Transverse colon (tissue), 4 donors: ENCODE results near the gene SCAMP3. TPM values are rescaled to one million over a fixed set of nuclear protein-coding genes. Genes with fewer than 3 reads are reported as not detected.
"Not testable (repeated sequence)": the region's sequence is repeated elsewhere in the genome, so short reads cannot be mapped to it uniquely, and the experiment has no call there.

Experiments used
- DNase-seq: peaks from one replicate; pipeline ENCODE4 v3.0.0-alpha.2; 2019
- H3K27ac ChIP-seq, 4 donors: fragments of 200-600 bp; sonication (generic); 2 replicates each; pipeline ENCODE4 v1.5.1; 2016 to 2018; ENCODE audit warnings: inconsistent platforms in 4 of 4
- H3K27me3 ChIP-seq: fragments of 200-600 bp; sonication (generic); 2 replicates; pipeline ENCODE4 v1.5.1; 2017; ENCODE audit warnings: inconsistent platforms
- H3K36me3 ChIP-seq, 4 donors: fragments of 200-600 bp; sonication (generic); 2 replicates each; pipeline ENCODE4 v1.5.1; 2017 to 2019; ENCODE audit warnings: inconsistent platforms in 4 of 4
- H3K4me1 ChIP-seq, 4 donors: fragments of 200-600 bp; sonication (generic); 2 replicates each; pipeline ENCODE4 v1.5.1; 2017 to 2020; ENCODE audit warnings: inconsistent platforms in 4 of 4
- H3K4me3 ChIP-seq, 4 donors: fragments of 200-600 bp; sonication (generic); 1 replicate in 1 of 4; 2 replicates in 3 of 4; pipeline versions ENCODE4 v1.5.1 to v1.6.1; 2017 to 2019; ENCODE audit warnings: inconsistent platforms in 4 of 4
- H3K9me3 ChIP-seq, 2 donors: fragments of 200-600 bp; sonication (generic); 2 replicates each; pipeline ENCODE4 v1.5.1; 2017 to 2019; ENCODE audit warnings: inconsistent platforms in 2 of 2
- CTCF ChIP-seq, 5 experiments: fragments of 200-600 bp in 3 of 5; fragments of 450-650 bp in 2 of 5; sonication (generic) in 3 of 5; IDR thresholded peaks; 1 replicate in 2 of 5; 2 replicates in 3 of 5; pipeline ENCODE4 v1.5.1; 2016 to 2017; ENCODE audit warnings: antibody characterized with exemption in 5 of 5, inconsistent platforms in 3 of 5, mild to moderate bottlenecking in 2 of 5, moderate library complexity in 1 of 5
- EP300 ChIP-seq: sonication (generic); formaldehyde crosslinking; IDR thresholded peaks from one replicate; pipeline ENCODE4 v1.6.1; 2017; ENCODE audit warnings: antibody characterized with exemption, low read depth
- POLR2A ChIP-seq: fragments of 450-650 bp; IDR thresholded peaks from one replicate; pipeline ENCODE4 v1.6.1; 2016; ENCODE audit warnings: antibody characterized with exemption, mild to moderate bottlenecking, moderate library complexity
- POLR2AphosphoS5 ChIP-seq, 3 donors: sonication (generic); formaldehyde crosslinking; IDR thresholded peaks; one replicate each; pipeline ENCODE4 v1.6.1; 2016; ENCODE audit warnings: antibody characterized with exemption in 3 of 3
- WGBS, 2 donors: methylation state at CpG; one replicate each; pipeline ENCODE4 v1.1.5; 2018; ENCODE audit warnings: low coverage in 1 of 2; 5-methylcytosine and 5-hydroxymethylcytosine counted together
- in situ Hi-C, 4 donors: fragments of 200-750 bp; cut with MboI; loops; one replicate each; pipeline versions ENCODE4 v1.15.0 to v1.15.1; 2017; ENCODE audit warnings: low sequenced_read_pairs in 3 of 4, low pct_ligation_motif_present in 1 of 4, low pct_unique_long_range_greater_than_20kb in 1 of 4
- intact Hi-C: fragments of 100-400 bp; cut with DNase I; formaldehyde crosslinking; loops from one replicate; pipeline ENCODE4 v1.15.1; 2023; ENCODE audit warnings: low total_unique reads
- total RNA-seq, 4 donors: library from RNA; depleted of rRNA; stranded (reverse); fragments of >200 nt; gene quantifications; one replicate each; pipeline ENCODE4 v1.1.0, GENCODE V29; 2016

Gene SCAMP3
- total RNA-seq, 4 donors from 2014 or later = 7.8 to 61.3 (median 35.2) TPM

- no peaks in the 10 kb centered on the region for H3K9me3 ChIP-seq
- no peaks in the 10 kb centered on the region for H3K27me3 ChIP-seq
- H3K4me1 ChIP-seq = peaks cover 5 to 27% (median 9%) of the 10 kb centered on the region in 4 donors
- no peaks in the 10 kb centered on the region for H3K36me3 ChIP-seq
- H3K4me3 ChIP-seq = peak overlapping the region; percentile 10 to 81 (median 35)
- in situ Hi-C loops = no loop called here
- intact Hi-C loops = no loop called here
- no peak for DNase-seq
- TF ChIP-seq EP300 (no peak), POLR2AphosphoS5 (IDR thresholded peaks at IDR 0.05) (no peak)
- peak overlapping the region; percentile 88 to 95 (median 92) for H3K27ac ChIP-seq
- WGBS, 2 donors = 59 to 62% methylated on average over 8 to 9 of the region's 9 CpGs
These were observed 34.1 kb downstream of the SCAMP3 start for GRCh38 chr1:155228096-155228427.

GRCh38 chr1:155227261-155228095 lies 34.7 kb downstream of the SCAMP3 start:
- no peaks in the 10 kb centered on the region for H3K36me3 ChIP-seq

GRCh38 chr1:155226910-155227260 lies 35.3 kb downstream of the SCAMP3 start:
- WGBS, 2 donors = 0 to 1% methylated on average over 2 to 19 of the region's 19 CpGs
- Histone ChIP-seq H3K4me1 (peaks cover 5 to 24% (median 10%) of the 10 kb centered on the region in 4 donors), H3K4me3 (peak overlapping the region; percentile 43 to 81 (median 48)), H3K27ac (peak overlapping the region; percentile 88 to 95 (median 92)), H3K9me3 (no peaks in the 10 kb centered on the region), H3K36me3 (no peaks in the 10 kb centered on the region), H3K27me3 (no peaks in the 10 kb centered on the region)
- intact Hi-C loops = loop anchor here (2.0 kb wide), 1 partner anchor 18 kb away; the partner anchor contains the start of gene MTX1
- in situ Hi-C loops = no loop called here
- DNase-seq = peak; percentile 61
- no peak for TF ChIP-seq POLR2A
- peak in 1 of 5 experiments; percentile 22 for TF ChIP-seq CTCF (IDR thresholded peaks at IDR 0.05)
- no peak for TF ChIP-seq EP300
- TF ChIP-seq POLR2AphosphoS5 (IDR thresholded peaks at IDR 0.05) = no peak

More at GRCh38 chr1:155227261-155228095, 34.7 kb downstream of the SCAMP3 start:
- DNase-seq = peak; percentile 99
- no peak for TF ChIP-seq CTCF (IDR thresholded peaks at IDR 0.05)
- TF ChIP-seq EP300 = no peak
- peak; percentile 76 for TF ChIP-seq POLR2A
- TF ChIP-seq POLR2AphosphoS5 (IDR thresholded peaks at IDR 0.05) = peak; percentile 80 to 90 (median 83)
- peaks cover 5 to 27% (median 10%) of the 10 kb centered on the region in 4 donors for H3K4me1 ChIP-seq
- H3K27me3 ChIP-seq = no peaks in the 10 kb centered on the region
- intact Hi-C loops = loop anchor here (2.0 kb wide), 1 partner anchor 19 kb away; the partner anchor contains the start of gene MTX1
- WGBS, 2 donors = 2% methylated on average over 9 to 42 of the region's 42 CpGs
- in situ Hi-C loops = no loop called here
- peak overlapping the region; percentile 43 to 81 (median 48) for H3K4me3 ChIP-seq
- H3K9me3 ChIP-seq = no peaks in the 10 kb centered on the region
- peak overlapping the region; percentile 88 to 95 (median 92) for H3K27ac ChIP-seq

- Histone ChIP-seq H3K36me3 (no peaks in the 10 kb centered on the region), H3K4me1 (peaks cover 5 to 24% (median 10%) of the 10 kb centered on the region in 4 donors), H3K9me3 (no peaks in the 10 kb centered on the region), H3K27me3 (no peaks in the 10 kb centered on the region), H3K27ac (peak overlapping the region; percentile 88 to 95 (median 92)), H3K4me3 (peak overlapping the region; percentile 43 to 81 (median 48))
- peak; percentile 87 for DNase-seq
- in situ Hi-C loops (no loop called here), intact Hi-C loops (loop anchor here (2.0 kb wide), 1 partner anchor 18 kb away; the partner anchor contains the start of gene MTX1)
- TF ChIP-seq POLR2A (no peak), POLR2AphosphoS5 (IDR thresholded peaks at IDR 0.05) (no peak), CTCF (IDR thresholded peaks at IDR 0.05) (peak; percentile 41 to 78 (median 49))
- 0 to 1% methylated on average over 7 of the region's 7 CpGs for WGBS, 2 donors
These were observed 35.8 kb downstream of the SCAMP3 start for GRCh38 chr1:155226188-155226909.

- H3K36me3 ChIP-seq, H3K9me3 ChIP-seq, intact Hi-C loops, H3K4me3 ChIP-seq, H3K27me3 ChIP-seq, in situ Hi-C loops, DNase-seq: not testable (repeated sequence)
- H3K27ac ChIP-seq = peak overlapping the region in 3 of 4 donors; percentile 50 to 95 (median 94)
- peaks cover 6 to 28% (median 13%) of the 10 kb centered on the region in 4 donors for H3K4me1 ChIP-seq
- 95% methylated on average over 8 of the region's 8 CpGs; no CpG with 5 or more reads in 1 of the 2 donors for WGBS, 2 donors
These were observed 36.8 kb downstream of the SCAMP3 start for GRCh38 chr1:155225404-155225759.
